MG63 (cell line): ENCODE measurements around the gene KTI12. TPM values are rescaled to one million over a fixed set of nuclear protein-coding genes. Genes with fewer than 3 reads are reported as not detected.
"Not testable (repeated sequence)": the region's sequence is repeated elsewhere in the genome, so short reads cannot be mapped to it uniquely, and the experiment has no call there.

Experiments used
- DNase-seq: peaks from one replicate; pipeline ENCODE4 v3.0.0-alpha.2; 2020
- H3K27me3 ChIP-seq: fragments of 250-450 bp; sonication (Bioruptor Pico); 2 replicates; pipeline ENCODE4 v1.5.1; 2020; ENCODE audit warnings: mild to moderate bottlenecking, moderate library complexity
- H3K36me3 ChIP-seq: fragments of 250-450 bp; sonication (Bioruptor Pico); 2 replicates; pipeline ENCODE4 v1.5.1; 2020; ENCODE audit warnings: mild to moderate bottlenecking, moderate library complexity
- H3K4me3 ChIP-seq: fragments of 250-450 bp; sonication (Bioruptor Pico); 2 replicates; pipeline ENCODE4 v1.5.1; 2020; ENCODE audit warnings: mild to moderate bottlenecking, moderate library complexity
- H3K9me3 ChIP-seq: fragments of 250-450 bp; sonication (Bioruptor Pico); 2 replicates; pipeline ENCODE4 v1.5.1; 2020; ENCODE audit warnings: mild to moderate bottlenecking, moderate library complexity
- total RNA-seq: library from RNA; depleted of rRNA; stranded (reverse); fragments of >200 nt; shearing (Covaris generic); gene quantifications from 2 replicates; pipeline ENCODE4 v1.2.3, GENCODE V29; 2014; ENCODE audit warnings: low replicate concordance

The KTI12 gene
- total RNA-seq, 1 experiment from 2014 or later = 15.6 TPM

- Histone ChIP-seq H3K36me3 (peaks cover 26% of the 10 kb centered on the region), H3K9me3 (no peaks in the 10 kb centered on the region; the same call in 1 of the 2 replicates), H3K4me3 (peak overlapping the region; percentile 97), H3K27me3 (no peaks in the 10 kb centered on the region)
- no peak for DNase-seq
Measured at GRCh38 chr1:52053862-52054261, 20.3 kb upstream of the KTI12 start.

GRCh38 chr1:52049337-52049736, 15.7 kb upstream of the KTI12 start:
- not testable (repeated sequence) for H3K27me3 ChIP-seq, H3K4me3 ChIP-seq, H3K9me3 ChIP-seq, DNase-seq
- peaks cover 34% of the 10 kb centered on the region for H3K36me3 ChIP-seq

- H3K27me3 ChIP-seq, H3K4me3 ChIP-seq, DNase-seq, H3K9me3 ChIP-seq: not testable (repeated sequence)
- peaks cover 22% of the 10 kb centered on the region for H3K36me3 ChIP-seq
Measured at GRCh38 chr1:52045666-52046195, 12.1 kb upstream of the KTI12 start.

- no peaks in the 10 kb centered on the region; the same call in none of the 2 replicates for H3K9me3 ChIP-seq
- no peak for DNase-seq
- H3K27me3 ChIP-seq = no peaks in the 10 kb centered on the region
- no peak overlapping the region for H3K4me3 ChIP-seq
- H3K36me3 ChIP-seq = peaks cover 26% of the 10 kb centered on the region
Measured at GRCh38 chr1:52045236-52045635, 11.6 kb upstream of the KTI12 start.

- DNase-seq = no peak
- Histone ChIP-seq H3K36me3 (peaks cover 22% of the 10 kb centered on the region), H3K4me3 (no peak overlapping the region), H3K9me3 (no peaks in the 10 kb centered on the region), H3K27me3 (no peaks in the 10 kb centered on the region)
Measured at GRCh38 chr1:52041551-52042185, 8.1 kb upstream of the KTI12 start.

- peaks cover 22% of the 10 kb centered on the region for H3K36me3 ChIP-seq
- DNase-seq = no peak
- H3K9me3 ChIP-seq = no peaks in the 10 kb centered on the region
- no peaks in the 10 kb centered on the region for H3K27me3 ChIP-seq
- no peak overlapping the region for H3K4me3 ChIP-seq
Measured at GRCh38 chr1:52037909-52038308, 4.3 kb upstream of the KTI12 start.

- Histone ChIP-seq H3K27me3 (no peaks in the 10 kb centered on the region), H3K36me3 (peaks cover 22% of the 10 kb centered on the region), H3K9me3 (no peaks in the 10 kb centered on the region), H3K4me3 (no peak overlapping the region)
- no peak for DNase-seq
Measured at GRCh38 chr1:52037402-52037814, 3.8 kb upstream of the KTI12 start.

GRCh38 chr1:52034050-52034384, 407 bp upstream of the KTI12 start:
- Histone ChIP-seq H3K9me3 (no peaks in the 10 kb centered on the region), H3K4me3 (peak overlapping the region; percentile 79), H3K27me3 (no peaks in the 10 kb centered on the region), H3K36me3 (peaks cover 2% of the 10 kb centered on the region; the same call in 1 of the 2 replicates)
- no peak for DNase-seq

- H3K36me3 ChIP-seq = peaks cover 2% of the 10 kb centered on the region; the same call in 1 of the 2 replicates
- H3K9me3 ChIP-seq = no peaks in the 10 kb centered on the region
- DNase-seq = peak; percentile 55
- no peaks in the 10 kb centered on the region for H3K27me3 ChIP-seq
- H3K4me3 ChIP-seq = peak overlapping the region; percentile 79
Measured at GRCh38 chr1:52032785-52033131, 852 bp downstream of the KTI12 start.

- Histone ChIP-seq H3K27me3 (no peaks in the 10 kb centered on the region), H3K36me3 (peaks cover 5% of the 10 kb centered on the region), H3K9me3 (no peaks in the 10 kb centered on the region), H3K4me3 (peak overlapping the region; percentile 79)
- no peak for DNase-seq
Measured at GRCh38 chr1:52032124-52032784, 1.4 kb downstream of the KTI12 start.

GRCh38 chr1:52028839-52029238, 4.8 kb downstream of the KTI12 start:
- not testable (repeated sequence) for DNase-seq, H3K9me3 ChIP-seq, H3K4me3 ChIP-seq, H3K27me3 ChIP-seq
- H3K36me3 ChIP-seq = peaks cover 21% of the 10 kb centered on the region

GRCh38 chr1:52028328-52028727, 5.3 kb downstream of the KTI12 start:
- Histone ChIP-seq H3K27me3 (no peaks in the 10 kb centered on the region), H3K36me3 (peaks cover 25% of the 10 kb centered on the region)
- no peak for DNase-seq

GRCh38 chr1:52026278-52026677, 7.3 kb downstream of the KTI12 start:
- Histone ChIP-seq H3K36me3 (peaks cover 27% of the 10 kb centered on the region), H3K27me3 (no peaks in the 10 kb centered on the region), H3K9me3 (no peaks in the 10 kb centered on the region), H3K4me3 (no peak overlapping the region)
- no peak for DNase-seq

More at GRCh38 chr1:52028328-52028727, 5.3 kb downstream of the KTI12 start:
- Histone ChIP-seq H3K9me3 (no peaks in the 10 kb centered on the region), H3K4me3 (no peak overlapping the region)

GRCh38 chr1:52022133-52022532, 11.5 kb downstream of the KTI12 start:
- H3K9me3 ChIP-seq = no peaks in the 10 kb centered on the region
- peaks cover 30% of the 10 kb centered on the region for H3K36me3 ChIP-seq
- DNase-seq = no peak
- no peaks in the 10 kb centered on the region for H3K27me3 ChIP-seq
- H3K4me3 ChIP-seq = no peak overlapping the region

- Histone ChIP-seq H3K9me3 (no peaks in the 10 kb centered on the region; the same call in 1 of the 2 replicates), H3K4me3 (no peak overlapping the region)
Measured at GRCh38 chr1:52008071-52008809, 25.4 kb downstream of the KTI12 start.

GRCh38 chr1:52007215-52008002, 26.2 kb downstream of the KTI12 start:
- H3K4me3 ChIP-seq = no peak overlapping the region
- H3K27me3 ChIP-seq = no peaks in the 10 kb centered on the region
- DNase-seq = no peak
- no peaks in the 10 kb centered on the region for H3K36me3 ChIP-seq
- H3K9me3 ChIP-seq = no peaks in the 10 kb centered on the region; the same call in 1 of the 2 replicates

More at GRCh38 chr1:52008071-52008809, 25.4 kb downstream of the KTI12 start:
- Histone ChIP-seq H3K27me3 (no peaks in the 10 kb centered on the region), H3K36me3 (no peaks in the 10 kb centered on the region)
- no peak for DNase-seq
